Esophagus muscularis mucosa (tissue), 4 donors: ENCODE data around the gene S1PR3. TPM values are rescaled to one million over a fixed set of nuclear protein-coding genes. Genes with fewer than 3 reads are reported as not detected.
A peak's percentile ranks its signal among the peaks of the same experiment; 100 is the strongest.

Experiments
- DNase-seq: peaks from one replicate; pipeline ENCODE4 v3.0.0-alpha.2; 2017; ENCODE audit errors: extremely low spot score
- H3K27ac ChIP-seq, 4 donors: fragments of 200-600 bp; sonication (generic); replicated peaks in 1 of 4; 1 replicate in 3 of 4; 2 replicates in 1 of 4; pipeline ENCODE4 v1.5.1; 2016 to 2019; ENCODE audit warnings: mild to moderate bottlenecking in 1 of 4
- H3K27me3 ChIP-seq, 4 donors: fragments of 200-600 bp; sonication (generic); one replicate each; pipeline versions ENCODE4 v1.5.1 to v1.6.0; 2016 to 2019
- H3K36me3 ChIP-seq, 4 donors: fragments of 200-600 bp; sonication (generic); one replicate each; pipeline ENCODE4 v1.5.1; 2016 to 2019
- H3K4me1 ChIP-seq, 4 donors: fragments of 200-600 bp; sonication (generic); one replicate each; pipeline ENCODE4 v1.5.1; 2016 to 2019
- H3K4me3 ChIP-seq, 4 donors: fragments of 200-600 bp; sonication (generic); 1 replicate in 2 of 4; 2 replicates in 2 of 4; pipeline ENCODE4 v1.5.1; 2016 to 2019; ENCODE audit warnings: mild to moderate bottlenecking in 4 of 4, moderate library complexity in 1 of 4
- H3K9me3 ChIP-seq, 4 donors: fragments of 200-600 bp; sonication (generic); 1 replicate in 3 of 4; 2 replicates in 1 of 4; pipeline ENCODE4 v1.5.1; 2016 to 2019
- EP300 ChIP-seq: sonication (generic); formaldehyde crosslinking; IDR thresholded peaks from one replicate; pipeline ENCODE4 v1.6.1; 2017; ENCODE audit warnings: antibody characterized with exemption
- POLR2A ChIP-seq: fragments of 450-650 bp; IDR thresholded peaks from one replicate; pipeline ENCODE4 v1.6.1; 2017; ENCODE audit warnings: antibody characterized with exemption, moderate library complexity, mild to moderate bottlenecking, low read depth
- POLR2AphosphoS5 ChIP-seq, 2 donors: sonication (generic); formaldehyde crosslinking; IDR thresholded peaks; one replicate each; pipeline ENCODE4 v1.6.1; 2017; ENCODE audit warnings: antibody characterized with exemption in 2 of 2
- WGBS: methylation state at CpG from one replicate; pipeline ENCODE4 v1.1.5; 2018; 5-methylcytosine and 5-hydroxymethylcytosine counted together
- intact Hi-C: fragments of 100-400 bp; cut with DNase I; formaldehyde crosslinking; loops from one replicate; pipeline ENCODE4 v1.15.1; 2023
- total RNA-seq, 4 donors: library from RNA; depleted of rRNA; stranded (reverse); fragments of >200 nt; gene quantifications; one replicate each; pipeline versions ENCODE4 v1.1.0 to v1.2.1, GENCODE V29; 2016
- TF ChIP-seq, protein P1 (sequence below), 3 experiments: fragments of 200-600 bp in 2 of 3; fragments of 450-650 bp in 1 of 3; sonication (generic) in 2 of 3; IDR thresholded peaks; one replicate each; pipeline ENCODE4 v1.5.1; 2017 to 2019; ENCODE audit warnings: antibody characterized with exemption in 3 of 3, mild to moderate bottlenecking in 2 of 3, moderate library complexity in 1 of 3

The S1PR3 gene
- total RNA-seq, 4 donors from 2014 or later, result 184 to 340 (median 223) TPM

- Histone ChIP-seq H3K27ac (no peak overlapping the region), H3K9me3 (peaks cover 0 to 19% (median 4%) of the 10 kb centered on the region in 4 donors), H3K4me1 (peaks cover 0 to 7% (median 1%) of the 10 kb centered on the region in 4 donors), H3K4me3 (no peak overlapping the region), H3K36me3 (no peaks in the 10 kb centered on the region), H3K27me3 (no peaks in the 10 kb centered on the region)
- no peak for DNase-seq
- 54% methylated on average over 5 of the region's 5 CpGs for WGBS
- no peak for TF ChIP-seq EP300
- no peak for TF ChIP-seq POLR2A
- TF ChIP-seq, protein P1, sequence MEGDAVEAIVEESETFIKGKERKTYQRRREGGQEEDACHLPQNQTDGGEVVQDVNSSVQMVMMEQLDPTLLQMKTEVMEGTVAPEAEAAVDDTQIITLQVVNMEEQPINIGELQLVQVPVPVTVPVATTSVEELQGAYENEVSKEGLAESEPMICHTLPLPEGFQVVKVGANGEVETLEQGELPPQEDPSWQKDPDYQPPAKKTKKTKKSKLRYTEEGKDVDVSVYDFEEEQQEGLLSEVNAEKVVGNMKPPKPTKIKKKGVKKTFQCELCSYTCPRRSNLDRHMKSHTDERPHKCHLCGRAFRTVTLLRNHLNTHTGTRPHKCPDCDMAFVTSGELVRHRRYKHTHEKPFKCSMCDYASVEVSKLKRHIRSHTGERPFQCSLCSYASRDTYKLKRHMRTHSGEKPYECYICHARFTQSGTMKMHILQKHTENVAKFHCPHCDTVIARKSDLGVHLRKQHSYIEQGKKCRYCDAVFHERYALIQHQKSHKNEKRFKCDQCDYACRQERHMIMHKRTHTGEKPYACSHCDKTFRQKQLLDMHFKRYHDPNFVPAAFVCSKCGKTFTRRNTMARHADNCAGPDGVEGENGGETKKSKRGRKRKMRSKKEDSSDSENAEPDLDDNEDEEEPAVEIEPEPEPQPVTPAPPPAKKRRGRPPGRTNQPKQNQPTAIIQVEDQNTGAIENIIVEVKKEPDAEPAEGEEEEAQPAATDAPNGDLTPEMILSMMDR (IDR thresholded peaks at IDR 0.05), result no peak
- TF ChIP-seq POLR2AphosphoS5 (IDR thresholded peaks at IDR 0.05), result no peak
- intact Hi-C loops, result no loop called here
Measured at GRCh38 chr9:89032661-89033060, 41.4 kb downstream of the S1PR3 start.

- 78% methylated on average over 8 of the region's 8 CpGs for WGBS
- no peak overlapping the region for H3K4me3 ChIP-seq
- H3K9me3 ChIP-seq, result no peaks in the 10 kb centered on the region
Measured at GRCh38 chr9:89036383-89036782, 45.1 kb downstream of the S1PR3 start.

DNA sequence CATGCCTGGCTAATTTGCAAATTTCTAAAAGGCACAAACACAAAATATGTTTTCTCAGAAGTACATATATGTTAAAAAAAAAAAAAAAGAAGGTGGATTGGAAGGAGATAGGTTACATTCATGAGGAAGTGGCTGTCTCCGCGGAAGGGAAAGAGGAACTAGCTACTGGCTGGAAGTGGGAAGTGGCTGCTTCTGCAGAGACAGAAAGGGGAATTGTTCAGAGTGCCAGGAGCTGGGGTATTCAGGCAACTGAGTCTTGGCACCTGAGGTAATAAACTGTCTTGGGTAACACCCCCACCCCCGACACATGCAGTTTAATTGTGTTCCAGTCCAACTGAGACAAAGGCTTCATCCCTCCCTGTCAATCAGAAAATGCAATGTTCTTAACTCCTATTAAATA is 45.6 kb downstream of the S1PR3 start:
- Histone ChIP-seq H3K9me3 (no peaks in the 10 kb centered on the region), H3K27ac (no peak overlapping the region), H3K27me3 (no peaks in the 10 kb centered on the region), H3K36me3 (no peaks in the 10 kb centered on the region), H3K4me1 (peaks cover 0 to 20% (median 6%) of the 10 kb centered on the region in 4 donors), H3K4me3 (no peak overlapping the region)
- WGBS, result 64% methylated on average over 3 of the region's 3 CpGs
- peak; percentile 70 for DNase-seq
- intact Hi-C loops, result no loop called here
- TF ChIP-seq POLR2AphosphoS5 (IDR thresholded peaks at IDR 0.05) (no peak), EP300 (no peak), POLR2A (no peak)
- TF ChIP-seq, protein P1 (IDR thresholded peaks at IDR 0.05), result no peak

More at GRCh38 chr9:89036383-89036782, 45.1 kb downstream of the S1PR3 start:
- TF ChIP-seq EP300, result no peak
- TF ChIP-seq POLR2A, result no peak
- TF ChIP-seq, protein P1 (IDR thresholded peaks at IDR 0.05), result no peak
- no peak for TF ChIP-seq POLR2AphosphoS5 (IDR thresholded peaks at IDR 0.05)
- intact Hi-C loops, result no loop called here
- Histone ChIP-seq H3K36me3 (no peaks in the 10 kb centered on the region), H3K27me3 (no peaks in the 10 kb centered on the region), H3K4me1 (peaks cover 0 to 20% (median 6%) of the 10 kb centered on the region in 4 donors), H3K27ac (no peak overlapping the region)
- DNase-seq, result peak; percentile 72

DNA sequence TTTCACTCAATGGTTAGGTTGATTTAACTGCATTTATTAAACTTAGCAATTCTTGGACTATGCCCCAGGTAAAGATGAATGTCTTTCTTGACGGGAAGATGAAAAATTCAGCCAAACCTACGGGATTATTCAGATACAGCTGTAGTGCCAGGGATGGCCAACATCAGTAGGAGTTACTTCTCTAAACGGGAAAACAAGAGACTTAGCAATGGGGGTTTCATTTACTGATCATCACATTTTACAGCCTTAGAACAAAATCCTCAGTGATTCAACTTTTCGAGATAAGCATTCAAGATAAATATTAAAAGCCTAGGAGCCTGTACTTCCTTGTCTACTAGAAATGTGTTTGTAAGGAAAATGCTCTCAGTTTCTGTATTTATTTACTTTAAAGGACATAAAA is 46.1 kb downstream of the S1PR3 start:
- peaks cover 0 to 20% (median 6%) of the 10 kb centered on the region in 4 donors for H3K4me1 ChIP-seq
- TF ChIP-seq, protein P1 (IDR thresholded peaks at IDR 0.05), result no peak
- no peak for TF ChIP-seq POLR2AphosphoS5 (IDR thresholded peaks at IDR 0.05)
- TF ChIP-seq POLR2A, result no peak
- no peak for TF ChIP-seq EP300
- DNase-seq, result no peak
- no peak overlapping the region for H3K27ac ChIP-seq
- no peaks in the 10 kb centered on the region for H3K9me3 ChIP-seq
- no peaks in the 10 kb centered on the region for H3K27me3 ChIP-seq
- 57% methylated on average over 4 of the region's 4 CpGs for WGBS
- H3K4me3 ChIP-seq, result no peak overlapping the region
- no peaks in the 10 kb centered on the region for H3K36me3 ChIP-seq
- intact Hi-C loops, result no loop called here

GRCh38 chr9:89037891-89038290 is 46.6 kb downstream of the S1PR3 start:
- H3K36me3 ChIP-seq, result no peaks in the 10 kb centered on the region
- no peak for DNase-seq
- 95% methylated on average over 8 of the region's 9 CpGs for WGBS
- H3K27ac ChIP-seq, result peak overlapping the region in 2 of 4 donors; percentile 27 to 41
- no peak overlapping the region for H3K4me3 ChIP-seq
- peaks cover 0 to 20% (median 6%) of the 10 kb centered on the region in 4 donors for H3K4me1 ChIP-seq
- intact Hi-C loops, result no loop called here
- H3K27me3 ChIP-seq, result no peaks in the 10 kb centered on the region
- TF ChIP-seq EP300 (no peak), POLR2A (no peak)
- no peaks in the 10 kb centered on the region for H3K9me3 ChIP-seq
